NCI-H2196 (cell line): ENCODE data around the gene TNNC1.
A peak's percentile ranks its signal among the peaks of the same experiment; 100 is the strongest.

Source experiments
- DNase-seq: peaks from one replicate; lab custom pipeline; 2025; ENCODE audit not compliant: unreplicated experiment; lab: John Stamatoyannopoulos, UW

TNNC1 gene

GRCh38 chr3:52458770-52459545, 5.1 kb upstream of the TNNC1 start:
- no peak for DNase-seq

- no peak for DNase-seq
Measured at GRCh38 chr3:52458031-52458760, 4.4 kb upstream of the TNNC1 start.

GRCh38 chr3:52456800-52457183, 3.0 kb upstream of the TNNC1 start:
- no peak for DNase-seq

- no peak for DNase-seq
Measured at GRCh38 chr3:52456169-52456799, 2.4 kb upstream of the TNNC1 start.

- peak; percentile 75 for DNase-seq
Measured at GRCh38 chr3:52455283-52456168, 1.7 kb upstream of the TNNC1 start, which contains the start of gene NISCH. TSS of gene NISCH (plus strand) at chr3:52455604. CDS start at chr3:52455642, 38 bp downstream.

GRCh38 chr3:52454938-52455282, 1.1 kb upstream of the TNNC1 start:
- DNase-seq, result no peak

- DNase-seq, result no peak
Measured at GRCh38 chr3:52454250-52454937, 553 bp upstream of the TNNC1 start.

- DNase-seq, result no peak
Measured at GRCh38 chr3:52452570-52453221, 1.1 kb downstream of the TNNC1 start.

- DNase-seq, result no peak
Measured at GRCh38 chr3:52452126-52452525, 1.7 kb downstream of the TNNC1 start.

- no peak for DNase-seq
Measured at GRCh38 chr3:52451237-52452083, 2.4 kb downstream of the TNNC1 start.

GRCh38 chr3:52450489-52451236, 3.2 kb downstream of the TNNC1 start:
- DNase-seq, result no peak

GRCh38 chr3:52447512-52448355, 6.1 kb downstream of the TNNC1 start:
- no peak for DNase-seq

GRCh38 chr3:52446631-52447511, 7.0 kb downstream of the TNNC1 start:
- DNase-seq, result peak; percentile 48

GRCh38 chr3:52446042-52446441, 7.8 kb downstream of the TNNC1 start:
- no peak for DNase-seq

GRCh38 chr3:52444860-52445793, 8.7 kb downstream of the TNNC1 start, which contains the start of gene SEMA3G:
TSS of gene SEMA3G (minus strand) at chr3:52445103. CDS start at chr3:52445027, 76 bp downstream.
- DNase-seq, result peak; percentile 13
